ENCODE measurements around the gene MAP3K14.
"Not testable (repeated sequence)": the region's sequence is repeated elsewhere in the genome, so short reads cannot be mapped to it uniquely, and the experiment has no call there.

The MAP3K14 gene

DNA sequence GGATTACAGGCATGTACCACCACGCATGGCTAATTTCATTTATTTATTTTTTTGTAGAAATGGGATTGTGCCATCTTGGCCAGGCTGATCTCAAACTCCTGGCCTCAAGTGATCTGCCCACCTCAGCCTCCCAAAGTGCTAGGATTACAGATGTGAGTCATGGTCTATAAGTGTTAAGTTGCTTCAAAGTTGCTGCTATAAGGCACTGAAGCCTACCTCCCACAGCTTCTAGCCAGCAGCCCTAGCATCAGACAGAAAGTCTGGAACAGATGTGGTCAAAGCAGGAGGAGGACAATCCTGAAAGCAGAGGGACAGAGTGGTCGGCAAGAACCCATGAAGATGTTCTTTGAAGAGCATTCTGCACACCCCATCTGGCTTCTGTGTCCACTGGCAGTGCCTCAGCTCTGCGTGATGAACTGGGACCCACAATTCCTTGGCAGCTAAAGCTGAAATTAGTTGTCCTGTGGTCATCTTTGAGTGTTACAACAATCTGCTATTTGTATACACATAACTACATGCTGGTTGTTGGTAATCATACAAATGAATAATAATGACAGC, 11.2 kb downstream of the MAP3K14 start:
- DNase-seq (ENCODE audit: insufficient read length, low spot score): no peak
- TF ChIP-seq PAX5 (IDR thresholded peaks at IDR 0.05; ENCODE audit: insufficient read depth, low read length, severe bottlenecking): no peak
- TF ChIP-seq POLR2A (IDR thresholded peaks at IDR 0.05; ENCODE audit: low read depth, low read length): no peak
- TF ChIP-seq POU2F2 (IDR thresholded peaks at IDR 0.05; ENCODE audit: low read depth, low read length): no peak
- TF ChIP-seq POLR2AphosphoS5 (IDR thresholded peaks at IDR 0.05; ENCODE audit: low read depth, low read length): no peak
- TF ChIP-seq SPI1 (IDR thresholded peaks at IDR 0.05; ENCODE audit: low read depth, low read length): no peak
- TF ChIP-seq TAF1 (IDR thresholded peaks at IDR 0.05; ENCODE audit: low read depth, low read length): no peak
- FAIRE-seq: no peak

DNA sequence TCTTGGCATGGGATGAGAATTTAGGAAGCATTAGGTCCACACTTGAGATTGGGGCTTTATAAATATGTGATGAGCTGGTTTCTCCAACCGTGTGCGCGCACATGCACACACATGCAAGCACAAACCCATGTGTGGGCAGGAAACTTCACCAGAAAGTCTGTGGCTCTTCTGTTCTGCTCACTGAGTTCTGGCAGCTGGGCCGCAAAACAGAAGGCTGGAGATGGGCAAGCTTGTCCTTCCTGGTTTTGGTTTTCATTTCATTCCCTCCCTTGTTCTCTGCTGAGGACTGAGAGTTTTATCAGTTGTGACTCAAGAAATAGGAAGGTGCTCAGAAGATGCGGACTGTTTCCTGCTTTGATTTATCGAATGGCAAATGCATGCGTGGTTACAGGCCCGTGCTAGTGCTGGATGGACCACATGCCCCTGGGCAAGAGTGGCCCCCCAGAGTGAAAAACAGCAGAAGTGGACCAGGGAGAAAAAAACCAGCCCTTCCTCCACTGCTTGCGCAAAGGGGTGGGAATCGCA, 14.1 kb downstream of the MAP3K14 start:
- DNase-seq (ENCODE audit: insufficient read length, low spot score) (no peak), FAIRE-seq (peak; percentile 84)
- TF ChIP-seq PAX5 (IDR thresholded peaks at IDR 0.05; ENCODE audit: insufficient read depth, low read length, severe bottlenecking) (peak; percentile 95), SPI1 (IDR thresholded peaks at IDR 0.05; ENCODE audit: low read depth, low read length) (0 out of 2 replicates have a peak, but pooled peaks have one; percentile 7), POLR2AphosphoS5 (IDR thresholded peaks at IDR 0.05; ENCODE audit: low read depth, low read length) (0 out of 2 replicates have a peak, but pooled peaks have one; percentile 41), POU2F2 (IDR thresholded peaks at IDR 0.05; ENCODE audit: low read depth, low read length) (peak; percentile 50), TAF1 (IDR thresholded peaks at IDR 0.05; ENCODE audit: low read depth, low read length) (peak; percentile 38; the same call in 1 of the 2 replicates), POLR2A (IDR thresholded peaks at IDR 0.05; ENCODE audit: low read depth, low read length) (peak; percentile 54; the same call in 1 of the 2 replicates)

DNA sequence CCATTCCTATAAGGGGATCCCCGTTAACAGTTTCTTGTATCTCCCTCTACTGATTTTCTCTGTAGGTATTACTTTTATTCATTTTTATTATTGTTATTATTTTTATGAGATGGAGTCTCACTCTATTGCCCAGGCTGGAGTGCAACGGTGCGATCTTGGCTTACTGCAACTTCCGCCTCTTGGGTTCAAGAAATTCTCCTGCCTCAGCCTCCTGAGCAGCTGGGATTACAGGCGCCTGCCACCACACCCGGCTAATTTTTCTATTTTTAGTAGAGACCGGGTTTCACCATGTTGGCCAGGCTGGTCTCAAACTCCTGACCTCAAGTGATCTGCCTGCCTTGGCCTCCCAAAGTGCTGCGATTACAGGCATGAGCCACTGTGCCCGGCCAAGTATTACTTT, 14.6 kb downstream of the MAP3K14 start:
- DNase-seq (ENCODE audit: insufficient read length, low spot score); FAIRE-seq: not testable (repeated sequence)

DNA sequence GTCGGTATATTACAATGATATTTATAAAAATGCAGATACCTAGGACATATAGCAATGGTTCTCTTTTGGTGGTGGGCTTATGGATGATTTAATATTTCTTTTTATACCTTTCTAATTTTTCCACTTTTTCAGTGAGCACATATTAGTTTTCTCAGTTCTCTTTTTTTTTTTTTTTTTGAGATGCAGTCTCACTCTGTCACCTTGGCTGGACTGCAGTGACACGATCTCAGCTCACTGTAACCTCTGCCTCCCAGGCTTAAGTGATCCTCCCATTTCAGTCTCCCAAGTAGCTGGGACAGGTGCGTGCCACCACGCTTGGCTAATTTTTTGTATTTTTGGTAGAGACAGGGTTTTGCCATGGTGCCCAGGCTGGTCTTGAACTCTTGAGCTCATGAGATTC, 15.1 kb downstream of the MAP3K14 start:
- FAIRE-seq (peak; percentile 80), DNase-seq (ENCODE audit: insufficient read length, low spot score) (no peak)
- TF ChIP-seq PAX5 (IDR thresholded peaks at IDR 0.05; ENCODE audit: insufficient read depth, low read length, severe bottlenecking): no peak
- TF ChIP-seq SPI1 (IDR thresholded peaks at IDR 0.05; ENCODE audit: low read depth, low read length): peak; percentile 82
- TF ChIP-seq TAF1 (IDR thresholded peaks at IDR 0.05; ENCODE audit: low read depth, low read length): no peak
- TF ChIP-seq POU2F2 (IDR thresholded peaks at IDR 0.05; ENCODE audit: low read depth, low read length): no peak
- no peak for TF ChIP-seq POLR2A (IDR thresholded peaks at IDR 0.05; ENCODE audit: low read depth, low read length)
- no peak for TF ChIP-seq POLR2AphosphoS5 (IDR thresholded peaks at IDR 0.05; ENCODE audit: low read depth, low read length)

GRCh38 chr17:45300060-45300751, 16.6 kb downstream of the MAP3K14 start:
- TF ChIP-seq POU2F2 (IDR thresholded peaks at IDR 0.05; ENCODE audit: low read depth, low read length): no peak
- TF ChIP-seq SPI1 (IDR thresholded peaks at IDR 0.05; ENCODE audit: low read depth, low read length): no peak
- no peak for TF ChIP-seq POLR2A (IDR thresholded peaks at IDR 0.05; ENCODE audit: low read depth, low read length)
- no peak for TF ChIP-seq POLR2AphosphoS5 (IDR thresholded peaks at IDR 0.05; ENCODE audit: low read depth, low read length)
- no peak for TF ChIP-seq TAF1 (IDR thresholded peaks at IDR 0.05; ENCODE audit: low read depth, low read length)
- TF ChIP-seq PAX5 (IDR thresholded peaks at IDR 0.05; ENCODE audit: insufficient read depth, low read length, severe bottlenecking): no peak
- peak; percentile 71 for FAIRE-seq
- DNase-seq (ENCODE audit: insufficient read length, low spot score): no peak

DNA sequence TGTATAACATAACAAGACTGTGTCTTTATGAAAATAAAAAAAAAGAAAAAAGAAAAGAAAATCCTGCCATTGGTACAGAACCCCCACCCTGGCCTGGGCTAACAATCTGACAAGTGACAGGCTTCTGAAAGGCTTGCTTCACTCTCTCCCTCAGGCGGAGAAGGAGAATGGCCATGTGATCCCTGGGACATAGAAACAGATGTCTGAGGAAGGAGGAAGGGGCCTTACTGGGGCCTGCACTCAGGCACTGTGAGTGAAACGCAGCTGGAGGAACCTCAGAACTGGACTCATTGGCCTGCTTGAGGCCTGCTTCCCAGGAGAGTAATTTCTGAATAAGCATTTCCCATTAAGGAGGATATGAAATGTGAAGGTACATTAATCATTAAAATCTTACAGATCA, 17.5 kb downstream of the MAP3K14 start:
- DNase-seq (ENCODE audit: insufficient read length, low spot score) (no peak), FAIRE-seq (no peak)

DNA sequence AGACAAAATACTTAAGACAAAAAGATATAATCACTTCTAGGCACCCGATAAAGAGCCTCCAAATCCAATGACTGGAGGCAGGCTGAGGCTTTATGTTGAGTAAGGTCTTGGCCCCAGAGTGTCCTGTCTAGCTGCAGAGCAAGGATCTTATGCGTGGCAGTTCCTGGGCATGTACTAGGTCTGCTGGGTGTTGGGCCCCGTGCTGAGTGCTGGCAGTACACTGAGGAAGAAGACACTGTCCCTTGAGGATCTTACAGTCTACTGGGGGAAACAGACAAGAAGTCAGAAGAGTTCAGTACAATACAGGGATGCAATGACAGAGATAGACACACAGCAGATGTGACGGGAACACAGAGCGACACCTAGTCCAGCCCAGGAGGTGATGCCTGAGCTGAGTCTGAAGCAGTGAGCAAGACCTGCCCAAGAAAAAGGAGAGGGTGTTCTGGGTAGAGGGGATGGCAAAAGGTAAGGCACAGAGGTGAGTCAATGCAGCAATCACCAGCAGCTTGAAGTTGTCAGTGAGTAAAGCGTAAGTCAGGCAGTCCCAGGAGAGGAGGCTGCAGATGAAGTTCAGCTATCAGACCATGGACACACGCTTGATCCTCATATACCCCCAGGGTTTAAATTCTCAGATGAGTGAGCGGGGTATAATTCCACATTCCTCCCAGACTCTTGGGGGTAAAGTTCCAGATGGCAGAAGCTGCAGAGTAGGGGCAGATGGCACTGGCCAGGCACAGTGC, 18.1 kb downstream of the MAP3K14 start:
- FAIRE-seq: peak; percentile 87
- DNase-seq (ENCODE audit: insufficient read length, low spot score): no peak
- no peak for TF ChIP-seq SPI1 (IDR thresholded peaks at IDR 0.05; ENCODE audit: low read depth, low read length)
- 0 out of 2 replicates have a peak, but pooled peaks have one; percentile 10 for TF ChIP-seq POLR2A (IDR thresholded peaks at IDR 0.05; ENCODE audit: low read depth, low read length)

More for the DNA sequence above, 17.5 kb downstream of the MAP3K14 start:
- TF ChIP-seq TAF1 (IDR thresholded peaks at IDR 0.05; ENCODE audit: low read depth, low read length) (no peak), POU2F2 (IDR thresholded peaks at IDR 0.05; ENCODE audit: low read depth, low read length) (no peak), SPI1 (IDR thresholded peaks at IDR 0.05; ENCODE audit: low read depth, low read length) (no peak), PAX5 (IDR thresholded peaks at IDR 0.05; ENCODE audit: insufficient read depth, low read length, severe bottlenecking) (no peak), POLR2AphosphoS5 (IDR thresholded peaks at IDR 0.05; ENCODE audit: low read depth, low read length) (no peak), POLR2A (IDR thresholded peaks at IDR 0.05; ENCODE audit: low read depth, low read length) (no peak)

DNA sequence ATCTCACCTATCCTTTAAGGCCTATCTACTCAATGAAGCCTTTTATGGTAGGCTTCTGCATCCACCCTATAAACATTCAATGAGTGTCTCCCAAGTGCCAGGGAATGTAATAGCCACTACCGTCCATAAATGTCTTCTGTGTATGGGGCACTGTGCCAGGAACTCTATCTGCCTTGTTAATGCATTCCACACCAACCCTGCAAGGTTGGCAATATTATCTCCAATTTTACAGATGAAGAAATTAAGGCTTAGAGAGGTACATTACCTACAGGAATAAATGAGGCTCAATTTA, 20.0 kb downstream of the MAP3K14 start:
- DNase-seq (ENCODE audit: insufficient read length, low spot score): no peak
- FAIRE-seq: no peak
- TF ChIP-seq POLR2A (IDR thresholded peaks at IDR 0.05; ENCODE audit: low read depth, low read length): no peak; the same call in 1 of the 2 replicates
- TF ChIP-seq SPI1 (IDR thresholded peaks at IDR 0.05; ENCODE audit: low read depth, low read length): no peak
- no peak for TF ChIP-seq TAF1 (IDR thresholded peaks at IDR 0.05; ENCODE audit: low read depth, low read length)
- no peak for TF ChIP-seq POU2F2 (IDR thresholded peaks at IDR 0.05; ENCODE audit: low read depth, low read length)
- no peak for TF ChIP-seq PAX5 (IDR thresholded peaks at IDR 0.05; ENCODE audit: insufficient read depth, low read length, severe bottlenecking)

DNA sequence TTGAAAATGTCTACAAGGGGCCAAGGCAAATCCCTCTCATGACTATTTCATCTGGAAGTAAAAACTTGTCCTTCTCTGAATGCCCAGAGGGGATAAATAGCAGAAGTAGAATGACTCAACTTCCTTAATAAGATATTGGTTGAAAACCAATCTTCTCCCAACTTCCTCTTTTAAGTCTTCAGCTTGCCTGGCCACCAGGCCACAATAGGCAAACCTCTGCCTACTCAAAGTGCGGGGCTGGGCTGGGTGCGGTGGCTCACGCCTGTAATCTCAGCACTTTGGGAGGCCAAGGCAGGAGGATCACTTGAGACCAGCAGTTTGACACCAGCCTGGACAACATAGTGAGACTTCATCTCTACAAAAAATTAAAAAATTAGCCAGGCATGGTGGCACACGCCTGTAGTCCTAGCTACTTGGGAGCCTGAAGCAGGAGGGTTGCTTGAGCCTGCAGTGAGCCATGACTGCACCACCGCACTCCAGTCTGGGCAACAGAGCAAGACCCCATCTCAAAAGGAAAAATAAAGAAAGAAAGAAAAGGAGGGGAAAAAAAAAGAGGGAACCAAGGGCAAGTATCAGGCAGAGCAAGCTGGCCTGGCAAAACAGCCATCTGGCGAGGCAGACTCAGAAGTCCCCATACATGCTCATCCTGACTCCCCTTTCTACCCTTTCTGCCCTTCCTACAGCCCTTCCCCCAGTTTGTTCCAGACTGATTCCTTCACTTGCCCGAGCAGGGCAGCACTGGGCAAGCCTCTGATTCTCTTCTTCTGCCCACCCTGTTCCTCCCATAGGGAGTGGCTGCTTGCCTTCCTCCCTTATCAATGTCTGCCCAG, 20.6 kb downstream of the MAP3K14 start:
- FAIRE-seq (no peak), DNase-seq (ENCODE audit: insufficient read length, low spot score) (no peak)

More for the DNA sequence above, 20.6 kb downstream of the MAP3K14 start:
- TF ChIP-seq SPI1 (IDR thresholded peaks at IDR 0.05; ENCODE audit: low read depth, low read length) (peak; percentile 93), PAX5 (IDR thresholded peaks at IDR 0.05; ENCODE audit: insufficient read depth, low read length, severe bottlenecking) (no peak), TAF1 (IDR thresholded peaks at IDR 0.05; ENCODE audit: low read depth, low read length) (no peak), POLR2A (IDR thresholded peaks at IDR 0.05; ENCODE audit: low read depth, low read length) (no peak), POLR2AphosphoS5 (IDR thresholded peaks at IDR 0.05; ENCODE audit: low read depth, low read length) (peak; percentile 27; the same call in 1 of the 2 replicates), POU2F2 (IDR thresholded peaks at IDR 0.05; ENCODE audit: low read depth, low read length) (0 out of 2 replicates have a peak, but pooled peaks have one; percentile 40)
